Measurements from ENCODE around the gene MAFG. TPM values are rescaled to one million over a fixed set of nuclear protein-coding genes. Genes with fewer than 3 reads are reported as not detected.

The MAFG gene
- total and polyA plus RNA-seq, 2 of the 13 experiments (the other 11 are each of a cell fraction or from before 2014, with no cell fraction given), result 14.5 to 20.0 TPM

DNA sequence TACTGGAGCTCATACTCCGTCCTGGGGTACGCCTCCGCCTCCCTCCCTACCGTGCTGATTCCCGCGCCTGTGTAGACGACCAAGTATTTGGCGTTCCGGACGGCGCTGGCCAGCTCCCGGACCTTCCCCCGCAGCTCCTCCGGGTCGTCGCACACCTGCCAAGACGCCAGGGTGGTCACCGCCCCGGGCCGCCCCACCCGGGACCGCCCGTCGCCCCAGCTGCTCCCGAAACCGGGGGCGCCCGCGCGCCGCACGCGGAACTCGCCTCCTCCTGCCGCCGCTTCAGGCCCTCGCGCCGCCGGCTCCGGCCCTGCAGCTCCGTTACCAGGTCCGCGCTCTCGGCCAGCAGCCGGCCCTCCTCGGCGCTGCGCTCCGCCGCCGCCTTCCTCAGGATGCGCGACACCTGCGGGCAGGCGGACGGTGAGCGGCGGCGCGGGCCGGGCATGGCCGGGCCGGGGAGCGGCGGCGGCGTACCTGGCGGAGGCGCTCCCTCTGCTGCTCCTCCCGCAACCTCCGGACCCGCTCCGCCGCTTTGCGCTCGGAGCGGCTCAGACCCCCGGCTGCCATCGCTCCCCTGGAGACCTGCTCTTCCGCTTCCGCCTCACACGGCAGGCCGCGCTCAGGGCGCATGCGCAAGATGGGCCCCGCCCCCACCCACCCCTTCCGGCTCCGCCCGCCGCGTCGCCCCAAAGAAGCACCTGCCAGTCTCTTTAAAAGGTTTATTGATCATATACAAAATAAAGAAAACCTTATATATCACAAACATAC is 9.8 kb downstream of the MAFG start, which contains the start of gene SIRT7 (continued):
- TF ChIP-seq ZNF468 (CRISPR knock-in tag; IDR thresholded peaks at IDR 0.05) (no peak), HOXA3 (CRISPR knock-in tag; IDR thresholded peaks at IDR 0.05) (peak; percentile 59; the same call in 1 of the 2 replicates), TRIM24 (CRISPR knock-in tag; IDR thresholded peaks at IDR 0.05) (no peak), ZNF251 (CRISPR knock-in tag; IDR thresholded peaks at IDR 0.05) (no peak), ZFX (CRISPR knock-in tag; IDR thresholded peaks at IDR 0.05; ENCODE audit: low read depth) (peak; percentile 72), THYN1 (CRISPR knock-in tag; IDR thresholded peaks at IDR 0.05; ENCODE audit: borderline replicate concordance, low read depth) (no peak), ARID3A (IDR thresholded peaks at IDR 0.05; ENCODE audit: low read depth, low read length) (no peak), SSRP1 (CRISPR knock-in tag; IDR thresholded peaks at IDR 0.05) (no peak), ZSCAN29 (CRISPR knock-in tag; conservative IDR thresholded peaks at IDR 0.05) (peak; percentile 93; the same call in 1 of the 2 replicates), ZNF766 (CRISPR knock-in tag; IDR thresholded peaks at IDR 0.05; ENCODE audit: borderline replicate concordance) (no peak), NCOA1 (CRISPR knock-in tag; IDR thresholded peaks at IDR 0.05) (no peak), POLR2A (IDR thresholded peaks at IDR 0.05; ENCODE audit: insufficient read depth in 1 of 2, low read depth in 2 of 2, low read length in 2 of 2) (peak; percentile 50 to 80; a peak in 3 of 4 replicates), RBM22 (optimal IDR thresholded peaks at IDR 0.05; ENCODE audit: low read length) (peak; percentile 94), NCOA5 (CRISPR knock-in tag; IDR thresholded peaks at IDR 0.05) (no peak), DMTF1 (CRISPR knock-in tag; IDR thresholded peaks at IDR 0.05) (no peak), ARNT (IDR thresholded peaks at IDR 0.05) (no peak), NFE2L2 (IDR thresholded peaks at IDR 0.05; ENCODE audit: low read length) (no peak), NCOA2 (CRISPR knock-in tag; IDR thresholded peaks at IDR 0.05) (no peak), ZNF891 (CRISPR knock-in tag; IDR thresholded peaks at IDR 0.05) (no peak), FOSL2 (CRISPR knock-in tag; IDR thresholded peaks at IDR 0.05) (0 out of 2 replicates have a peak, but pooled peaks have one; percentile 4), ZFP91 (CRISPR knock-in tag; IDR thresholded peaks at IDR 0.05; ENCODE audit: borderline replicate concordance) (no peak)
- TF ChIP-seq, protein P1, sequence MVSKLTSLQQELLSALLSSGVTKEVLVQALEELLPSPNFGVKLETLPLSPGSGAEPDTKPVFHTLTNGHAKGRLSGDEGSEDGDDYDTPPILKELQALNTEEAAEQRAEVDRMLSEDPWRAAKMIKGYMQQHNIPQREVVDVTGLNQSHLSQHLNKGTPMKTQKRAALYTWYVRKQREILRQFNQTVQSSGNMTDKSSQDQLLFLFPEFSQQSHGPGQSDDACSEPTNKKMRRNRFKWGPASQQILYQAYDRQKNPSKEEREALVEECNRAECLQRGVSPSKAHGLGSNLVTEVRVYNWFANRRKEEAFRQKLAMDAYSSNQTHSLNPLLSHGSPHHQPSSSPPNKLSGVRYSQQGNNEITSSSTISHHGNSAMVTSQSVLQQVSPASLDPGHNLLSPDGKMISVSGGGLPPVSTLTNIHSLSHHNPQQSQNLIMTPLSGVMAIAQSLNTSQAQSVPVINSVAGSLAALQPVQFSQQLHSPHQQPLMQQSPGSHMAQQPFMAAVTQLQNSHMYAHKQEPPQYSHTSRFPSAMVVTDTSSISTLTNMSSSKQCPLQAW (CRISPR knock-in tag; IDR thresholded peaks at IDR 0.05), result no peak
- TF ChIP-seq, protein P2, sequence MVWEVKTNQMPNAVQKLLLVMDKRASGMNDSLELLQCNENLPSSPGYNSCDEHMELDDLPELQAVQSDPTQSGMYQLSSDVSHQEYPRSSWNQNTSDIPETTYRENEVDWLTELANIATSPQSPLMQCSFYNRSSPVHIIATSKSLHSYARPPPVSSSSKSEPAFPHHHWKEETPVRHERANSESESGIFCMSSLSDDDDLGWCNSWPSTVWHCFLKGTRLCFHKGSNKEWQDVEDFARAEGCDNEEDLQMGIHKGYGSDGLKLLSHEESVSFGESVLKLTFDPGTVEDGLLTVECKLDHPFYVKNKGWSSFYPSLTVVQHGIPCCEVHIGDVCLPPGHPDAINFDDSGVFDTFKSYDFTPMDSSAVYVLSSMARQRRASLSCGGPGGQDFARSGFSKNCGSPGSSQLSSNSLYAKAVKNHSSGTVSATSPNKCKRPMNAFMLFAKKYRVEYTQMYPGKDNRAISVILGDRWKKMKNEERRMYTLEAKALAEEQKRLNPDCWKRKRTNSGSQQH (CRISPR knock-in tag; IDR thresholded peaks at IDR 0.05; ENCODE audit: low read depth), result no peak

All from HepG2 (cell line).